Tibial nerve (tissue), 4 donors: Measurements from ENCODE around the gene KIRREL3. TPM values are rescaled to one million over a fixed set of nuclear protein-coding genes. Genes with fewer than 3 reads are reported as not detected.

Source experiments
- DNase-seq, 2 donors: peaks; one replicate each; pipeline ENCODE4 v3.0.0-alpha.2; 2019; ENCODE audit warnings: low spot score in 2 of 2
- H3K27ac ChIP-seq, 4 donors: fragments of 200-600 bp; sonication (generic) in 3 of 4; one replicate each; pipeline ENCODE4 v1.5.1; 2017 to 2019; ENCODE audit warnings: mild to moderate bottlenecking in 1 of 4
- H3K27me3 ChIP-seq, 2 donors: fragments of 200-600 bp; sonication (generic) in 1 of 2; one replicate each; pipeline versions ENCODE4 v1.5.1 to v1.6.0; 2017 to 2019
- H3K36me3 ChIP-seq, 3 donors: fragments of 200-600 bp; sonication (generic); one replicate each; pipeline ENCODE4 v1.5.1; 2018 to 2019
- H3K4me1 ChIP-seq, 4 donors: fragments of 200-600 bp; sonication (generic) in 3 of 4; one replicate each; pipeline ENCODE4 v1.5.1; 2017 to 2019
- H3K4me3 ChIP-seq, 4 donors: fragments of 200-600 bp; sonication (generic) in 3 of 4; one replicate each; pipeline ENCODE4 v1.5.1; 2017 to 2019; ENCODE audit warnings: mild to moderate bottlenecking in 1 of 4, moderate library complexity in 1 of 4
- H3K9me3 ChIP-seq, 4 donors: fragments of 200-600 bp; sonication (generic) in 3 of 4; one replicate each; pipeline ENCODE4 v1.5.1; 2017 to 2019
- EP300 ChIP-seq, 2 donors: sonication (generic); formaldehyde crosslinking; IDR thresholded peaks; one replicate each; pipeline ENCODE4 v1.6.1; 2017; ENCODE audit warnings: antibody characterized with exemption in 2 of 2, mild to moderate bottlenecking in 1 of 2
- POLR2A ChIP-seq, 2 donors: fragments of 450-650 bp; IDR thresholded peaks; one replicate each; pipeline ENCODE4 v1.6.1; 2017; ENCODE audit warnings: antibody characterized with exemption in 2 of 2, mild to moderate bottlenecking in 2 of 2, moderate library complexity in 2 of 2
- WGBS, 2 donors: methylation state at CpG; one replicate each; pipeline ENCODE4 v1.1.5; 2018; 5-methylcytosine and 5-hydroxymethylcytosine counted together
- total RNA-seq, 4 donors: library from RNA; depleted of rRNA; stranded (reverse); fragments of >200 nt; gene quantifications; one replicate each; pipeline ENCODE4 v1.1.0, GENCODE V29; 2016
- TF ChIP-seq, protein P1 (sequence below), 5 experiments: fragments of 200-600 bp in 3 of 5; fragments of 450-650 bp in 2 of 5; sonication (generic) in 3 of 5; IDR thresholded peaks; one replicate each; pipeline ENCODE4 v1.5.1; 2016 to 2019; ENCODE audit warnings: antibody characterized with exemption in 5 of 5, mild to moderate bottlenecking in 3 of 5, moderate library complexity in 2 of 5

The KIRREL3 gene
- total RNA-seq, 4 donors from 2014 or later: not detected

DNA sequence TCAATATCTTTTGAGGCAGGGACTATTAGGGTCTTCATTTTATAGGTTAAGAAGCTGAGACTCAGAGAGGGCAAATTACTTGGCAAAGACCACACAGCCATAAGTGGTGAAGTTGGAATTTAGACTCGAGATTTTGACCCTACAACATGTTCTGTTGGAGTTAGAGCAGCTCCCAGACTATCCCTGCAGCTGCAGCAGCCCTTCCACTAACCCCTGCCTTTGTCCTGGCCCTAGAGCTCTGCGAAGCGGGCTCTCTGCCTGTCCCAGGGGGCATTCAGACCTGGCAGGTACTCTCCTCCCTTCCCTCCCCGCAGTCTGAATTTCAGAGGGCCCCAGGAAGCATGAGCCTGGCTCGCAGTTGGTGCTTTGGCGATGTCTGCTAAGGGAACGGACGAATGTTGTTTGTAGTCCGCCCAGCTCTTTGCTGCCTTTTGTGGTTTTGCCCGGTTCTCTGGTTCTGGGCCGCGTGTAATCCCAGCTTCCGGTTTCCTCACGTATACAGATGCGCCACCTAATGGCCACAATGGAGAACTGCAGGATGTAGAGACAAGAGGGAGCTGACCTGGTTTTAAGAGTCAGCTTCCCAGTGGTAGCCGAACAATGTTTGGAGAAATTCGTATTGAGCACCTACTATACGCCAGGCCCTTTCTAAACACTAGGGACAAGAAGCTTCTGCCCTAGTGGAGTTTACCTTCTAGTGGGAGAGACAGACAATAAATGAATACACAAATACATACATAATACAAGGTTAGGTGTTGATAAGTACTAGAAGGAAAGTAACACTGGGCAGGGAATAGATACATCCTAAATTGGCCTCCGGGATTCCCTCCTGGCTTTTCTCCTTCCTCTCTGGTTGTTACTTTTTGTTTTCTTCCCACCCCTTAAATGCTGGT lies 519.9 kb downstream of the KIRREL3 start:
- Histone ChIP-seq H3K27me3 (no peaks in the 10 kb centered on the region), H3K4me3 (peak overlapping the region in 2 of 4 donors; percentile 24 to 27), H3K36me3 (no peaks in the 10 kb centered on the region), H3K27ac (peak overlapping the region in 3 of 4 donors; percentile 35 to 79 (median 63)), H3K9me3 (no peaks in the 10 kb centered on the region), H3K4me1 (peaks cover 0 to 11% (median 2%) of the 10 kb centered on the region in 4 donors)
- WGBS, 2 donors: 8 to 9% methylated on average over 19 of the region's 19 CpGs
- peak; percentile 82 to 92 for DNase-seq
- TF ChIP-seq EP300 (IDR thresholded peaks at IDR 0.05) (peak in 1 of 2 donors; percentile 54), POLR2A (IDR thresholded peaks at IDR 0.05) (no peak)
- TF ChIP-seq, protein P1, sequence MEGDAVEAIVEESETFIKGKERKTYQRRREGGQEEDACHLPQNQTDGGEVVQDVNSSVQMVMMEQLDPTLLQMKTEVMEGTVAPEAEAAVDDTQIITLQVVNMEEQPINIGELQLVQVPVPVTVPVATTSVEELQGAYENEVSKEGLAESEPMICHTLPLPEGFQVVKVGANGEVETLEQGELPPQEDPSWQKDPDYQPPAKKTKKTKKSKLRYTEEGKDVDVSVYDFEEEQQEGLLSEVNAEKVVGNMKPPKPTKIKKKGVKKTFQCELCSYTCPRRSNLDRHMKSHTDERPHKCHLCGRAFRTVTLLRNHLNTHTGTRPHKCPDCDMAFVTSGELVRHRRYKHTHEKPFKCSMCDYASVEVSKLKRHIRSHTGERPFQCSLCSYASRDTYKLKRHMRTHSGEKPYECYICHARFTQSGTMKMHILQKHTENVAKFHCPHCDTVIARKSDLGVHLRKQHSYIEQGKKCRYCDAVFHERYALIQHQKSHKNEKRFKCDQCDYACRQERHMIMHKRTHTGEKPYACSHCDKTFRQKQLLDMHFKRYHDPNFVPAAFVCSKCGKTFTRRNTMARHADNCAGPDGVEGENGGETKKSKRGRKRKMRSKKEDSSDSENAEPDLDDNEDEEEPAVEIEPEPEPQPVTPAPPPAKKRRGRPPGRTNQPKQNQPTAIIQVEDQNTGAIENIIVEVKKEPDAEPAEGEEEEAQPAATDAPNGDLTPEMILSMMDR (IDR thresholded peaks at IDR 0.05): peak; percentile 95 to 98 (median 95)

DNA sequence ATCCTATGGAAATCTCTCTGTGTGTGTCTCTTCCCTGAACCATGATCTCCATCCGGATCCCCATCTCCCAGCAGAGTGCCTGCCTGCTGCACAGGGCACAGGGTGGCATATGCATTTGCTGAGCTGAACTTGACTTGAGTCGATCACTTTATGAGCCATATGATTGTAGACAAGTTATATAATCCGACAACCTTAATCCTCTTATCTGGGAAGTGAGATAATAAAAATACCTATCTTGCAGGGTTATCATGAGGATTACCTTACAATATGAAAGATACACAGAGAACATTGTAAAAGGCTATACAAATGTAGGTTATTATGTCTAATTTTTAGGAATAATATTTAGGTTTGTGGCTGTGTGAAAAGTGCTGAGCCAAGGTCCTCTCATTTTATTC lies 520.6 kb downstream of the KIRREL3 start:
- 90 to 91% methylated on average over 3 of the region's 3 CpGs for WGBS, 2 donors
- no peak for TF ChIP-seq EP300 (IDR thresholded peaks at IDR 0.05)
- TF ChIP-seq POLR2A (IDR thresholded peaks at IDR 0.05): no peak
- TF ChIP-seq, protein P1 (IDR thresholded peaks at IDR 0.05): no peak
- H3K4me1 ChIP-seq: peaks cover 0 to 17% (median 5%) of the 10 kb centered on the region in 4 donors
- no peak overlapping the region for H3K4me3 ChIP-seq
- DNase-seq: no peak
- no peaks in the 10 kb centered on the region for H3K9me3 ChIP-seq
- no peaks in the 10 kb centered on the region for H3K36me3 ChIP-seq
- no peaks in the 10 kb centered on the region for H3K27me3 ChIP-seq
- peak overlapping the region in 2 of 4 donors; percentile 35 to 79 for H3K27ac ChIP-seq

DNA sequence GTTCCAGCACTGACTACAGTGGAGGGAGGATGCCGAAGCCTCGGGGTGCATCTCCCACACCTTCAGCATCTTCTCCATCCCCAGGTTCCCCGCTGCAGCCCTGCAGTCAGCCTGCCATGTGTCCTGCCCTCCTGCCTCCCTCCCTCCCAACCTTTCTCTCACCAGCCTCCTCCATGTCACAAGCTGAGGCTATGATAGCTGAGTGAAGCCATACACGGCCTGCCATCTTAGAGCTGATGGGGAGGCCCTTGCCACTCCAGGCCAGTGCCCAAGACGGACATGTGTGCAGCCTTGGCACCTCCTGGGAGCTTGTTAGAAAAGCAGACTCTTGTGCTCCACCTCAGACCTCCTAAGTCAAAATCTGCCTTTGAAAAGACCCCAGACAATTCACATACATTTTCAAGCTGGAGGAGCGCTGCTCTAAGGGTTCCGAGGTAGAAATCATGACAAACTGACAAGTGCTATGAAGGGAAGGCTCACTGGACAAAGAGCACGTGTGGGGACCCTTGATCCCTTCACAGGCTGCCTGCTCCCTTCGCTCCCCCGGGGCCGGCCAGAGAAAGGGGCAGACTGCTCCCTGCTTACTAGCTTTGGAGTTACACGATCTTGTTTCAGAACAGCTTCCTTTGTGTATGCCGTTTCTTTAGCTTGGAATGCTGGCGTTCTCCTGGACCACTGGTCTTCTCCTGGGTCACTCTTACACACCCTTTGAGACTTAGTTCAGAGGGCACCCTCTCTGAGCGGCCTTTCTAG lies 521.2 kb downstream of the KIRREL3 start:
- TF ChIP-seq EP300 (IDR thresholded peaks at IDR 0.05) (no peak), POLR2A (IDR thresholded peaks at IDR 0.05) (no peak)
- TF ChIP-seq, protein P1 (IDR thresholded peaks at IDR 0.05): no peak
- Histone ChIP-seq H3K4me3 (no peak overlapping the region), H3K36me3 (no peaks in the 10 kb centered on the region), H3K27me3 (no peaks in the 10 kb centered on the region), H3K9me3 (no peaks in the 10 kb centered on the region), H3K4me1 (peaks cover 0 to 24% (median 6%) of the 10 kb centered on the region in 4 donors), H3K27ac (no peak overlapping the region)
- WGBS, 2 donors: 83 to 86% methylated on average over 15 of the region's 15 CpGs
- DNase-seq: no peak

DNA sequence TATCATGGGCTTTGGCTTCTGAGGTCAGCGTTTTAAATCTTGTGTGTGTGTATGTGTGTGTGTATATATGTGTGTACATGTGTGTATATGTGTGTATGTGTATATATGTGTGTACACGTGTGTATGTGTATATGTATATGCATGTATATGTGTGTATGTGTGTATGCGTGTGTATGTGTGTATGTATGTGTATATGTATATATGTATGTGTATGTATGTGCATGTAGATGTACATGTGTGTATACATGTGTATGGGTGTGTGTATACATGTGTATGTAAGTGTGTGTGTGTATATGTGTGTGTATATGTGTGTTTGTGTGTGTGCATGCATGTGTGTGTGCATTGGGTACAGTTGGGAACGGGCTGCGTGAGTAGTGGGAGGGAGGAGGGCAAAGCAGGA lies 522.1 kb downstream of the KIRREL3 start:
- H3K27me3 ChIP-seq: no peaks in the 10 kb centered on the region
- WGBS, 2 donors: 88 to 91% methylated on average over 5 of the region's 5 CpGs
- H3K27ac ChIP-seq: no peak overlapping the region
- H3K9me3 ChIP-seq: no peaks in the 10 kb centered on the region
- peaks cover 0 to 25% (median 6%) of the 10 kb centered on the region in 4 donors for H3K4me1 ChIP-seq
- H3K36me3 ChIP-seq: no peaks in the 10 kb centered on the region
- TF ChIP-seq EP300 (IDR thresholded peaks at IDR 0.05) (no peak), POLR2A (IDR thresholded peaks at IDR 0.05) (no peak)
- TF ChIP-seq, protein P1 (IDR thresholded peaks at IDR 0.05): no peak
- no peak for DNase-seq
- H3K4me3 ChIP-seq: no peak overlapping the region
